Right lobe of liver (tissue), 4 donors: ENCODE data around the gene DHH.

Experiments
- CTCF ChIP-seq, 4 donors: fragments of 200-600 bp in 3 of 4; fragments of 450-650 bp in 1 of 4; IDR thresholded peaks; one replicate each; pipeline versions ENCODE4 v1.5.1 to v1.8.0; 2016 to 2022; ENCODE audit warnings: antibody characterized with exemption in 4 of 4, mild to moderate bottlenecking in 2 of 4
- POLR2A ChIP-seq: fragments of 450-650 bp; IDR thresholded peaks from one replicate; pipeline ENCODE4 v1.6.1; 2017; ENCODE audit warnings: antibody characterized with exemption, mild to moderate bottlenecking
- donor health status: DM: no; HTN: no; CAD: no.
- donor health status: DM: no; HTN: no; CAD: no.
- donor health status: DM: no; HTN: yes; CAD: no.

- TF ChIP-seq POLR2A (no peak), CTCF (IDR thresholded peaks at IDR 0.05) (no peak)
These were observed 44.0 kb upstream of the DHH start for GRCh38 chr12:49138587-49138986.
